ENCODE measurements around the gene UBE3B. TPM values are rescaled to one million over a fixed set of nuclear protein-coding genes. Genes with fewer than 3 reads are reported as not detected.
A peak's percentile ranks its signal among the peaks of the same experiment; 100 is the strongest.
"Not testable (repeated sequence)": the region's sequence is repeated elsewhere in the genome, so short reads cannot be mapped to it uniquely, and the experiment has no call there.

UBE3B gene
- total RNA-seq, 4 donors from 2014 or later = 45.2 to 63.6 (median 62.8) TPM

DNA sequence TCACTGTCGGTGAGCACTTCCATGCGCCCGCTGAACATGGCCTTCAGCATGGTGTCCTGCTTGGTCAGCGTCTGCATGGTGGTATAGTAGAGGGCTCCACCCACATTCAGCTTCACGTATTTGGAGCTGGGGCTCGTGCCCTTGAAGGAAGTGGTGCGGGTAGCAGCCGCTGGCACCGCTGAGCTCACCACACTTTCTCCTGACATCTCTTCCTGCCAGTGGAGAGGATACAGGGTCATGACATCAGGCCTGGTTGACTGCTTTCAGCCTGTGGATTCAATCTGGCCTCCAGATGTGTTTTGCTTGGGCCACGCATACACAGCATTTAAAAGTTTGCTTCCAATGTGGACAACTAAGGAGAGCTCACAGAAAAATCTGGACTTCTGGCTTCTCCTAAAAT lies 7.9 kb upstream of the UBE3B start:
- no peaks in the 10 kb centered on the region for H3K9me3 ChIP-seq
- no peak for ATAC-seq
- peaks cover 19 to 93% (median 39%) of the 10 kb centered on the region in 3 donors for H3K4me1 ChIP-seq
- H3K4me3 ChIP-seq = no peak overlapping the region
- no peak for TF ChIP-seq EP300 (IDR thresholded peaks at IDR 0.05)
- TF ChIP-seq, protein P1, sequence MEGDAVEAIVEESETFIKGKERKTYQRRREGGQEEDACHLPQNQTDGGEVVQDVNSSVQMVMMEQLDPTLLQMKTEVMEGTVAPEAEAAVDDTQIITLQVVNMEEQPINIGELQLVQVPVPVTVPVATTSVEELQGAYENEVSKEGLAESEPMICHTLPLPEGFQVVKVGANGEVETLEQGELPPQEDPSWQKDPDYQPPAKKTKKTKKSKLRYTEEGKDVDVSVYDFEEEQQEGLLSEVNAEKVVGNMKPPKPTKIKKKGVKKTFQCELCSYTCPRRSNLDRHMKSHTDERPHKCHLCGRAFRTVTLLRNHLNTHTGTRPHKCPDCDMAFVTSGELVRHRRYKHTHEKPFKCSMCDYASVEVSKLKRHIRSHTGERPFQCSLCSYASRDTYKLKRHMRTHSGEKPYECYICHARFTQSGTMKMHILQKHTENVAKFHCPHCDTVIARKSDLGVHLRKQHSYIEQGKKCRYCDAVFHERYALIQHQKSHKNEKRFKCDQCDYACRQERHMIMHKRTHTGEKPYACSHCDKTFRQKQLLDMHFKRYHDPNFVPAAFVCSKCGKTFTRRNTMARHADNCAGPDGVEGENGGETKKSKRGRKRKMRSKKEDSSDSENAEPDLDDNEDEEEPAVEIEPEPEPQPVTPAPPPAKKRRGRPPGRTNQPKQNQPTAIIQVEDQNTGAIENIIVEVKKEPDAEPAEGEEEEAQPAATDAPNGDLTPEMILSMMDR (IDR thresholded peaks at IDR 0.05) = no peak
- TF ChIP-seq POLR2AphosphoS5 (IDR thresholded peaks at IDR 0.05) = no peak
- TF ChIP-seq POLR2A (IDR thresholded peaks at IDR 0.05) = no peak
- H3K27ac ChIP-seq = peak overlapping the region in 3 of 4 donors; percentile 9 to 52 (median 51)
- H3K27me3 ChIP-seq = no peaks in the 10 kb centered on the region
- 67 to 80% methylated on average over 1 to 6 of the region's 10 CpGs for WGBS, 2 donors (ENCODE audit: low coverage in 1 of 2)
- peaks cover 0 to 51% of the 10 kb centered on the region in 2 donors for H3K36me3 ChIP-seq

DNA sequence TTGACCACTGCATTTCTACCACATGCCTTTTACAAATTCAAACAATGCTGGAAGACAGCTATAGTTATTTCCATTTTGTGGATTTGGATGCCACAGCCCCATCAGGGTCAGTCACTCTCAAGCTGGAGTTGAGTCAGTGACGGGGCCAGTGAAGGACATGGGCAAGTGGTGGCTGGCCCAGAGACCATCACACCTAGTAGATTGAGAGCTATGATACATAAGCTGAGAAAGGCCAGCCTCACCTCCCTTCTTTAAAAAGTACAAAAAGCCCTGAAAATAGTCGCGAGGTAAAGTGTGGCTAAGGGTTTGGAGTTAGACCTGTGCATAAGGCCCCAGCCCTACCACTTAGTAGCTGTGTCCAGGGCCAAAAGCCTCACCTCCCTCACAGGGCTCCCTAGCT lies 4.4 kb upstream of the UBE3B start:
- Histone ChIP-seq H3K4me3 (no peak overlapping the region), H3K4me1 (peaks cover 2 to 81% (median 19%) of the 10 kb centered on the region in 3 donors), H3K27ac (peak overlapping the region in 3 of 4 donors; percentile 37 to 98 (median 41)), H3K27me3 (no peaks in the 10 kb centered on the region), H3K36me3 (peaks cover 0 to 24% of the 10 kb centered on the region in 2 donors), H3K9me3 (no peaks in the 10 kb centered on the region)
- no peak for TF ChIP-seq POLR2A (IDR thresholded peaks at IDR 0.05)
- TF ChIP-seq EP300 (IDR thresholded peaks at IDR 0.05) = no peak
- TF ChIP-seq, protein P1 (IDR thresholded peaks at IDR 0.05) = no peak
- ATAC-seq = no peak
- 87 to 88% methylated on average over 2 to 3 of the region's 3 CpGs for WGBS, 2 donors (ENCODE audit: low coverage in 1 of 2)

DNA sequence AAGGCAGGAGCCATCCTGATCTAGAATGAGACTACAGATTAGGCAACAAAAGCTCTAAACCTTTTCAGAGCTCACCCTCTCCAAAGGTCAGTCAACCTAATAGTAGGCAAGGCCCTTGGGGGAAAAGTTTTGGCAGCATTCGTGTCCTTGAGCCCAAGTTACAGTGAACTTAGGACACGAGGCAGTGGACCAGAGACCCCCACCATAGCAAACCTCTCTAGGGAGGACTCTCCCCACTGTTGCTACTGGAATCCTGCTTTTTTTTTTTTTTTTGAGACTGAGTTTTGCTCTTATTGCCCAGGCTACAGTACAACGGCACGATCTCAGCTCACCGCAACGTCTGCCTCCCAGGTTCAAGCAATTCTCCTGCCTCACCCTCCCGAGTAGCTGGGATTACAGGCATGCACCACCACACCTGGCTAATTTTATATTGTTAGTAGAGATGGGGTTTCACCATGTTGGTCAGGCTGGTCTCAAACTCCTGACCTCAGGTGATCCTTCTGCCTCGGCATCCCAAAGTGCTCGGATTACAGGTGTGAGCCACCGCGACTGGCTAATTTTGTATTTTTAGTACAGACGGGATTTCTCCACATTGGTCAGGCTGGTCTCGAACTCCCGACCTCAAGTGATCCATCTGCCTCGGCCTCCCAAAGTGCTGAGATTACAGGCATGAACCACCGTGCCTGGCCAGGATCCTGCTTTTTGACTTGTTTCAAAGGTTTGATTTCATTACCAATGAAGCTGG lies 3.7 kb upstream of the UBE3B start:
- ATAC-seq, H3K4me3 ChIP-seq, H3K27me3 ChIP-seq, H3K9me3 ChIP-seq: not testable (repeated sequence)
- Histone ChIP-seq H3K27ac (peak overlapping the region in 3 of 4 donors; percentile 45 to 98 (median 98)), H3K36me3 (peaks cover 0 to 17% of the 10 kb centered on the region in 2 donors), H3K4me1 (peaks cover 2 to 83% (median 22%) of the 10 kb centered on the region in 3 donors)
- 84 to 86% methylated on average over 8 to 11 of the region's 16 CpGs for WGBS, 2 donors (ENCODE audit: low coverage in 1 of 2)

DNA sequence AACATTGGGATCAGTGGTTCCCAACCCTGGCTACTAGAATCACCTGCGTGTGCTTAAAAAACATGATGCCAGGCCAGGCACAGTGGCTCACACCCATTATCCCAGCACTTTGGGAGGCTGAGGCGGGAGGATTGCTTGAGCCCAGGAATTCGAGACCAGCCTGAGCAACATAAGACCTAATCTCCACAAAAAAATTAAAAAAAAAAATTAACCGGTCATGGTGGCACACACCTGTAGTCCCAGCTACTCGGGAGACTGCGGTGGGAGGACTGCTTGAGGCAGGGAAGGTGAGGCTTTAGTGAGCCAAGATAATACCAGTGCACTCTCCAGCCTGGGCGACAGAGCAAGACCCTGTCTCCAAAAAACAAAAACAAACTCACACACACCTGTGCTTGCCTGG lies 2.3 kb upstream of the UBE3B start:
- Histone ChIP-seq H3K4me1 (peaks cover 2 to 87% (median 24%) of the 10 kb centered on the region in 3 donors), H3K4me3 (peak overlapping the region in 1 of 2 donors; percentile 94), H3K27me3 (no peaks in the 10 kb centered on the region), H3K27ac (peak overlapping the region in 3 of 4 donors; percentile 91 to 98 (median 98)), H3K36me3 (peaks cover 0 to 5% of the 10 kb centered on the region in 2 donors), H3K9me3 (no peaks in the 10 kb centered on the region)
- ATAC-seq = no peak
- 41 to 83% methylated on average over 2 of the region's 7 CpGs for WGBS, 2 donors (ENCODE audit: low coverage in 1 of 2)
- TF ChIP-seq POLR2A (IDR thresholded peaks at IDR 0.05) = no peak
- no peak for TF ChIP-seq POLR2AphosphoS5 (IDR thresholded peaks at IDR 0.05)
- TF ChIP-seq EP300 (IDR thresholded peaks at IDR 0.05) = no peak
- TF ChIP-seq, protein P1 (IDR thresholded peaks at IDR 0.05) = no peak

DNA sequence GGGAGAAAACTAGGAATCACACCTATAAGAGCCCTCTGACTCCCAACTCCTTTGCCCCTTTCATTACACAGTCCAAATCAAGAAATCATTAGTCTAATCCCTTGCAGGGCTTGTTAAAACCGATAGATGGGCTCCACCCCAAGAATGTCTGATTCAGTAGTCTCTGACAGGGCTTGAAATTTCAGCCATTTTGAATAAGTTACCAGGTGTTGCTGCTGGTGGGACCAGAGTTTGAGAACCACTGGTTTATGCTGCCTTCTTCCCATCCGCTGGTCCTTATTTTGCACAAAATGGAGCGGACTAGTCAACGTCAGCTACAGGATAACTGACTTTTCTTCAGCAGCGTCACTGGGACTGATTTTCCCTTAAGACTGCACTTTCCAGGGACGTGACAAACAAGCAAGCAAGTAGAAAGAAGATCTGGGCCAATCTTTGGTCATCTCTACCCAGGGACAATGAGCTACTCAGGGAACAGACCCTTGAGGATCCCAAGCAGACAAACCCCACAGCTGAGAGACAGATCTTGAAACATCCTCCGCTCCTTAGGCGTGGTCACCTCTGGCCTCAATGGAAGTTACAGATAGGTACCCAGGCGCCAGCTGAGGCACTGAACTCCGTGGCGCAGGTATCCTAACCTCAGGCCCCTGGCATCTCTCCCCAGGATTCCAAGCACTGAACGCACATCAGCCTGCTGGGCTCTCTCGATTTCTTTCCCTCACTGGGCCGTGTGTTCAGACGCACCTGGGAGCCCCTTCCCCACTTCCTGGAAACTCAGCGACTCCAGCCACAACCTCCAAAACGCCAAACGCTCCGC lies 1.2 kb upstream of the UBE3B start:
- H3K27ac ChIP-seq = peak overlapping the region; percentile 88 to 98 (median 94)
- peak overlapping the region; percentile 91 to 94 for H3K4me3 ChIP-seq
- H3K27me3 ChIP-seq = no peaks in the 10 kb centered on the region
- TF ChIP-seq POLR2A (IDR thresholded peaks at IDR 0.05) (no peak), EP300 (IDR thresholded peaks at IDR 0.05) (no peak), POLR2AphosphoS5 (IDR thresholded peaks at IDR 0.05) (no peak)
- TF ChIP-seq, protein P1 (IDR thresholded peaks at IDR 0.05) = no peak
- no peak for ATAC-seq
- peaks cover 2 to 83% (median 24%) of the 10 kb centered on the region in 3 donors for H3K4me1 ChIP-seq
- WGBS, 2 donors (ENCODE audit: low coverage in 1 of 2) = 7 to 13% methylated on average over 7 to 9 of the region's 19 CpGs
- H3K36me3 ChIP-seq = no peaks in the 10 kb centered on the region
- no peaks in the 10 kb centered on the region for H3K9me3 ChIP-seq
